T-helper 1 cell treated with Interleukin-12 subunit alpha and Interleukin-12 subunit beta and Interleukin-4 antibody, amounts not matched to agents 30 ng/mL and 1 ng/mL, for 36 hours (primary cell): ENCODE data around the gene FBXO42. TPM values are rescaled to one million over a fixed set of nuclear protein-coding genes. Genes with fewer than 3 reads are reported as not detected.

Source experiments
- intact Hi-C: fragments of 100-400 bp; cut with micrococcal nuclease; formaldehyde crosslinking; loops from one replicate; pipeline ENCODE4 v1.15.1; 2024
- total RNA-seq: library from RNA; stranded (reverse); gene quantifications from 2 replicates; pipeline ENCODE4 v1.2.3, GENCODE V29; 2022

Gene FBXO42
- total RNA-seq, 1 donor from 2014 or later = 20.1 TPM

- intact Hi-C loops = no loop called here
These were observed 17.5 kb downstream of the FBXO42 start for GRCh38 chr1:16334655-16335340.

GRCh38 chr1:16326833-16327404 lies 25.4 kb downstream of the FBXO42 start:
- intact Hi-C loops = no loop called here

GRCh38 chr1:16324456-16324890 lies 27.8 kb downstream of the FBXO42 start:
- intact Hi-C loops = no loop called here

- intact Hi-C loops = no loop called here
These were observed 31.0 kb downstream of the FBXO42 start for GRCh38 chr1:16321176-16321867.

DNA sequence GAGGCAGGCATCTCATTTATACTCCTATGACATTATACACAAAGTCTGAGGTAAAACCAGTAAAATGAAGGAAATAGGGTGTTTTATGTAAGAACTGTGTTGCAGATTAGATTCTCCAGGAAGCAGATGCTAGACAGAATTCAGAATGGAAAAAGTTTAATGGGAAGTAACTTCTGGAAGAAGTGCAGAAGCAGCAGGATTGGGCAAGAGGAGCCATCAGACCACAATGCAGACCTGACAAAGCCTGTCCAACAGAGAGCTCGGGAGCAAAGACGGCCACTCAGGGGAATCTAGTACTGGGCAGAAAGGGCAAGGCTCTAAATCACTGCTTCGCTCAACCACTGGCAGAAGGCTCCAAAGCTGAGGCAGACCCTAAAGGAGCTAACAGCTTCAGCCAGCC lies 33.7 kb downstream of the FBXO42 start:
- intact Hi-C loops = no loop called here

- intact Hi-C loops = no loop called here
These were observed 36.8 kb downstream of the FBXO42 start for GRCh38 chr1:16315437-16315836.

GRCh38 chr1:16307222-16307621 lies 45.1 kb downstream of the FBXO42 start:
- intact Hi-C loops = no loop called here

GRCh38 chr1:16302709-16303627 lies 49.3 kb downstream of the FBXO42 start:
- intact Hi-C loops = no loop called here

GRCh38 chr1:16300436-16300835 lies 51.8 kb downstream of the FBXO42 start:
- intact Hi-C loops = no loop called here

DNA sequence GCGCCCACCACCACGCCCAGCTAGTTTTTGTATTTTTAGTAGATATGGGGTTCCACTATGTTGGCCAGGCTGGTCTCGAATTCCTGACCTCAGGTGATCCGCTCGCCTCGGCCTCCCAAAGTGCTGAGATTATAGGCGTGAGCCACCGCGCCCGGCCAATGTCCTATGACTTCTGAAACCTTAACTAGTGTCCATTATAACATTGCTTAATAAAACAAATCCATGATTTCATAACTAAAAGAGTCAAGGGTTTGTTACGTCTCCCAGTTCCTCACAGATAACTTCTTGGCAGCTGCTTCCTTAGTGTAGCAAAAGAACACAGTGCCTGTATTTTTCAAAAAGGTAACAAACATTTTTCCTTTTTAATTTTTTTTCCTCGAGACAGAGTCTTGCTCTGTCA lies 53.6 kb downstream of the FBXO42 start:
- intact Hi-C loops = no loop called here

- intact Hi-C loops = no loop called here
These were observed 55.6 kb downstream of the FBXO42 start for GRCh38 chr1:16296643-16297042.

- intact Hi-C loops = no loop called here
These were observed 57.8 kb downstream of the FBXO42 start for GRCh38 chr1:16294219-16295212.

GRCh38 chr1:16293538-16293937 lies 58.7 kb downstream of the FBXO42 start:
- intact Hi-C loops = no loop called here

DNA sequence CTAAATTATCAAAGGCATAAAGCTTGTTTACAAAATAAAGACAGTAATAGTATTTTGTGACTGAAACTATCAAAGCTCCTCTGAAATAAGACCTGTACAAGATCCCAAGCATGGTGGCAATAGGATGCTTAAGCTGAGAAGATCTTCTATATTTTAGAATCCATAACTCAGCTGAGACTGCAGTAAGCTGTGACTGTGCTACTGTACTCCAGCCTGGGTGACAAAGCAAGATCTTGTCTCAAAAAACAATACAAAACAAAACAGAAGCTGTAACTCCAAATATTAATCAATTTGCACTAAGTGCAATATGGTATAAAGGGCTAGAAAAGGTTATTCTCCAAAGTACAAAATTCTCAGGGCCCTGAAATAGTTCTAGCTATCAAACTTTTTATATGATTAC lies 59.5 kb downstream of the FBXO42 start:
- intact Hi-C loops = no loop called here

- intact Hi-C loops = no loop called here
These were observed 62.3 kb downstream of the FBXO42 start for GRCh38 chr1:16289959-16290358.

- intact Hi-C loops = no loop called here
These were observed 66.2 kb downstream of the FBXO42 start for GRCh38 chr1:16286122-16286521.

DNA sequence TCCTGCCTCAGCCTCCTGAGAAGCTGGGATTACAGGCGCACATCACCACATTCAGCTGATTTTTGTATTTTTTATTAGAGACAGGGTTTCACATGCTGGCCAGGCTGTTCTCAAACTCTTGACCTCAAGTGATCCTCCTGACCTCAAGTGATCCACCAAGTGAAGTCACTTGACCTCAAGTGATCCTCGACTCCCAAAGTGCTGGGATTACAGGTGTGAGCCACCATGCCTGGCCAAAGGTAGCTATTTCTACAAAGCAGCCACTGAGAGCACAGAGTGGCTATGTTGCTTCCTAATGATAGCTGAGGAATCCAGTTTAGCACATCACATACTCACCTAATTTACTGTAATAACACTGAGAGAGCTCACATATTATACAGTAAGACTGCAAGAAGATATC lies 70.5 kb downstream of the FBXO42 start:
- intact Hi-C loops = no loop called here

DNA sequence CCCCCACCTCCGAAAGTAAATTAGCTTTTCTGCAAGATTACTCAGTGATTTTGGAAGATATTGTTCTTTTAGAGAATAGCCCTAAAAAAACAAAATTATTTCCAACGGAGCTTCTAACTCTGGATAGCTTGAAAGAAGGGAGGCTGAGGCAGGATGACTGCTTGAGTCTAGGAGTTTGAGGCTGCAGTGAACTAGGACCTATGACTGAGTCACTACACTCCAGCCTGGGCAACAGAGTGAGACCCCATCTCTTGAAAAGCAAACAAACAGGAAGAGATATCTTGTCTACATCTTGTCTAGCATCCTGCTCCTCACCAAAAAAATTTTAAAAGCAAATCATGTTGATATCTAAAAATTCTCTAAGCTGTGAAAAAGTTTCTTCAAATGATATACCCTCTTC lies 73.1 kb downstream of the FBXO42 start:
- intact Hi-C loops = no loop called here

DNA sequence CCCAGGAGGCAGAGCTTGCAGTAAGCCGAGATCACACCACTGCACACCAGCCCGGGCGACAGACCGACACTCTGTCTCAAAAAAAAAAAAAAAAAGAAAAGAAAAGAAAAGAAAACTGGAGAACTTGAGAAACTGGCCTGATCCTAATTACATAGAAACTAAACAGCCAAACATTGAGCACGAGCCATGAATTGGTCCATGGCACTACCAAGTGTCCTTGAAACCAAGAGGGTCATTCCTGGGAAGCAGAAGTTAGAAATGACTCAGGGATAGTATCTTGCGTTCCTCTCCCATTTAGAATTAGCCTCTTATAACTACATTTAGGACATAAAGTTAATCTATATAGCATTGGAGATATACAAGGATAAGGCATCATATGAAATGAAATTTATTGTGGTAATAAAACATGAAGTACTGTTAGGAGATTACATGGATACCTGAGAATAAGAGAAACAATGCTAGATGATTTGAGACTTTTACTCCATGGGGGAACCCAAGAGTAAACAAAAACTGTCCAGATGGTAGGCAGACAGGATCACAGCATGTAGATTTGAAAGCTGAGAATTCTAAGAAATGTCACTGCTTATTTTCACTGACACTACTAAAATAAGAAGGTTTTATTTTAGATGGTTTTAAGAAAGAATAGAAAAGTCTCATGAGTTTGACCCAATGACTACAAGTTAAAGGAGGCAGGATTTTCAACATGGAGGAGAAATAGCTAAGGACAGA lies 75.8 kb downstream of the FBXO42 start:
- intact Hi-C loops = no loop called here

DNA sequence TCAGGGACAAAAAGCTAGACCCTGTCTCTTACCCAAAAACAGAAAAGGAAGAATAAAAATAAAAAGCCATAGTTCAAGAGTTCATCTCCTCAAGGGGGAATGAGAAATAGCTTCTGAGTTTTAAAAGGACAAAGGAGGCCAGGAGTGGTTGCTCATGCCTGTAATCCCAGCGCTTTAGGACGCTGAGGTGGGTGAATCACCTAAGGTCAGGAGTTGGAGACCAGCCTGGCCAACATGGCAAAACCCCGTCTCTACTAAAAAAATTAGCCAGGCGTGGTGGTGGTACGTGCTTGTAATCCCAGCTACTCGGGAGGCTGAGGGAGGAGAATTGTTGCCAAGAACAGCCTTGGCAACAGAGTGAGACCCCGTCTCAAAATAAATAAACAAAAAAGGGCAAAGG lies 76.7 kb downstream of the FBXO42 start:
- intact Hi-C loops = no loop called here
